HepG2 (cell line): Measurements from ENCODE around the gene LAMA5. TPM values are rescaled to one million over a fixed set of nuclear protein-coding genes. Genes with fewer than 3 reads are reported as not detected.

ENCODE experiments used
- AGO2 ChIP-seq: fragments of 200-400 bp; formaldehyde crosslinking; optimal IDR thresholded peaks from 2 replicates; pipeline ENCODE3; 2017; ENCODE audit warnings: mild to moderate bottlenecking, low read depth, low read length, moderate library complexity
- ATF7 ChIP-seq, 2 experiments: fragments of 450-650 bp in 1 of 2; sonication (generic) in 1 of 2; formaldehyde crosslinking in 1 of 2; IDR thresholded peaks; 2 replicates each; pipeline versions ENCODE4 v1.4.0 to v1.6.1; 2016 to 2020; ENCODE audit warnings: antibody characterized with exemption in 1 of 2, mild to moderate bottlenecking in 1 of 2, missing genetic modification reagents in 1 of 2
- BCL6 ChIP-seq: IDR thresholded peaks from 2 replicates; pipeline ENCODE4 v1.6.1; 2016; ENCODE audit warnings: missing genetic modification reagents, missing compliant biosample characterization
- CHCHD3 ChIP-seq: sonication (generic); formaldehyde crosslinking; IDR thresholded peaks from 2 replicates; pipeline ENCODE4 v1.8.0; 2022; ENCODE audit warnings: mild to moderate bottlenecking, missing genetic modification reagents, moderate library complexity
- DR1 ChIP-seq: sonication (generic); formaldehyde crosslinking; IDR thresholded peaks from 2 replicates; pipeline ENCODE4 v1.8.0; 2021; ENCODE audit warnings: mild to moderate bottlenecking, missing genetic modification reagents, inconsistent platforms
- ELF1 ChIP-seq: sonication (generic); formaldehyde crosslinking; IDR thresholded peaks from 2 replicates; pipeline ENCODE4 v1.4.0; 2020; ENCODE audit warnings: missing genetic modification reagents
- FOSL1 ChIP-seq: sonication (generic); formaldehyde crosslinking; IDR thresholded peaks from 2 replicates; pipeline ENCODE4 v1.9.0; 2021; ENCODE audit warnings: missing genetic modification reagents, borderline replicate concordance
- GTF2F1 ChIP-seq: fragments of 150-350 bp; IDR thresholded peaks from 2 replicates; pipeline ENCODE4 v1.6.1; 2014; ENCODE audit warnings: low read length
- GTF3A ChIP-seq: sonication (generic); formaldehyde crosslinking; conservative IDR thresholded peaks from 2 replicates; pipeline ENCODE4 v1.4.0; 2020; ENCODE audit warnings: mild to moderate bottlenecking, missing genetic modification reagents
- HES4 ChIP-seq: sonication (generic); formaldehyde crosslinking; IDR thresholded peaks from 2 replicates; pipeline ENCODE4 v1.9.0; 2021; ENCODE audit warnings: mild to moderate bottlenecking, missing genetic modification reagents, borderline replicate concordance
- HNRNPH1 ChIP-seq: fragments of 200-400 bp; formaldehyde crosslinking; optimal IDR thresholded peaks from 2 replicates; pipeline ENCODE3; 2017; ENCODE audit warnings: mild to moderate bottlenecking, low read depth, low read length
- HNRNPLL ChIP-seq: fragments of 200-400 bp; formaldehyde crosslinking; IDR thresholded peaks from 2 replicates; pipeline ENCODE4 v1.6.1; 2017; ENCODE audit warnings: mild to moderate bottlenecking, low read depth, low read length; ENCODE audit not compliant: poor library complexity, severe bottlenecking
- HOXD1 ChIP-seq: sonication (generic); formaldehyde crosslinking; IDR thresholded peaks from 2 replicates; pipeline ENCODE4 v1.5.0; 2020; ENCODE audit warnings: missing genetic modification reagents
- PCBP2 ChIP-seq: fragments of 200-400 bp; formaldehyde crosslinking; optimal IDR thresholded peaks from 2 replicates; pipeline ENCODE3; 2018; ENCODE audit warnings: low read length, low read depth; ENCODE audit not compliant: poor library complexity, severe bottlenecking
- POLR2AphosphoS5 ChIP-seq: IDR thresholded peaks from 2 replicates; pipeline ENCODE4 v1.6.1; 2012; ENCODE audit warnings: low read depth, low read length
- PREB ChIP-seq: sonication (generic); formaldehyde crosslinking; IDR thresholded peaks from 2 replicates; pipeline ENCODE4 v1.4.0; 2020; ENCODE audit warnings: missing genetic modification reagents
- RXRB ChIP-seq: IDR thresholded peaks from 2 replicates; pipeline ENCODE4 v1.6.1; 2016; ENCODE audit warnings: borderline replicate concordance, missing genetic modification reagents, missing compliant biosample characterization
- SALL1 ChIP-seq: sonication (generic); formaldehyde crosslinking; IDR thresholded peaks from 2 replicates; pipeline ENCODE4 v1.8.0; 2022; ENCODE audit warnings: mild to moderate bottlenecking, missing genetic modification reagents
- SIN3A ChIP-seq: IDR thresholded peaks from 2 replicates; pipeline ENCODE4 v1.6.1; 2011; ENCODE audit warnings: low read depth, mild to moderate bottlenecking, control low read depth, low read length, borderline replicate concordance
- SP2 ChIP-seq: sonication (generic); formaldehyde crosslinking; IDR thresholded peaks from 2 replicates; pipeline ENCODE4 v1.5.1; 2020; ENCODE audit warnings: mild to moderate bottlenecking, missing genetic modification reagents
- SRF ChIP-seq: IDR thresholded peaks from 2 replicates; pipeline ENCODE4 v1.6.1; 2011; ENCODE audit warnings: mild to moderate bottlenecking, low read depth, low read length, moderate library complexity
- TCF7 ChIP-seq: sonication (generic); IDR thresholded peaks from 2 replicates; pipeline ENCODE4 v1.6.1; 2016; ENCODE audit warnings: antibody characterized with exemption, low read depth
- ZBTB8A ChIP-seq: sonication (generic); formaldehyde crosslinking; IDR thresholded peaks from 2 replicates; pipeline ENCODE4 v1.4.0; 2020; ENCODE audit warnings: mild to moderate bottlenecking, low read depth, missing genetic modification reagents, borderline replicate concordance
- ZNF17 ChIP-seq: sonication (generic); formaldehyde crosslinking; IDR thresholded peaks from 2 replicates; pipeline ENCODE4 v1.5.0; 2020; ENCODE audit warnings: mild to moderate bottlenecking, missing genetic modification reagents
- ZNF44 ChIP-seq: sonication (generic); formaldehyde crosslinking; IDR thresholded peaks from 2 replicates; pipeline ENCODE4 v1.5.1; 2020; ENCODE audit warnings: mild to moderate bottlenecking, missing genetic modification reagents
- ZNF747 ChIP-seq: sonication (generic); formaldehyde crosslinking; IDR thresholded peaks from 2 replicates; pipeline ENCODE4 v1.8.1; 2023; ENCODE audit warnings: missing genetic modification reagents, mild to moderate bottlenecking, borderline replicate concordance
- ZNF83 ChIP-seq: sonication (generic); formaldehyde crosslinking; IDR thresholded peaks from 2 replicates; pipeline ENCODE4 v1.4.0; 2020; ENCODE audit warnings: missing genetic modification reagents, mild to moderate bottlenecking, borderline replicate concordance
- ZSCAN12 ChIP-seq: sonication (generic); formaldehyde crosslinking; IDR thresholded peaks from 2 replicates; pipeline ENCODE4 v1.9.0; 2021; ENCODE audit warnings: mild to moderate bottlenecking, missing genetic modification reagents
- polyA plus RNA-seq, 8 experiments: library from polyadenylated mRNA; depleted of rRNA in 3 of 8; stranded (reverse) in 7 of 8; unstranded in 1 of 8; fragments of >200 nt; fragmentation: Illumina TruSeq in 4 of 8; extraction: Trizol in 4 of 8; gene quantifications; 2 replicates each; pipeline versions ENCODE4 v1.2.1 to v1.2.3, GENCODE V29; 2011 to 2016; ENCODE audit warnings: low read depth in 4 of 8, missing spikeins in 1 of 8, mixed read lengths in 1 of 8; ENCODE audit not compliant: insufficient read depth in 1 of 8
- total RNA-seq, 5 experiments: library from RNA; depleted of rRNA; stranded (reverse); fragments of >200 nt; fragmentation: Illumina TruSeq; extraction: Trizol; gene quantifications; 2 replicates each; pipeline ENCODE4 v1.2.3, GENCODE V29; 2016; ENCODE audit warnings: low read depth in 1 of 5
- TF ChIP-seq, protein P1 (sequence below): sonication (generic); formaldehyde crosslinking; IDR thresholded peaks from 2 replicates; pipeline ENCODE4 v1.8.0; 2022; ENCODE audit warnings: mild to moderate bottlenecking, missing genetic modification reagents, moderate library complexity

Gene LAMA5
- total and polyA plus RNA-seq, 2 of the 13 experiments (the other 11 are each of a cell fraction or from before 2014, with no cell fraction given): 21.0 to 44.7 TPM

- peak; percentile 42 for TF ChIP-seq HNRNPLL
- no peak for TF ChIP-seq TCF7
- TF ChIP-seq, protein P1, sequence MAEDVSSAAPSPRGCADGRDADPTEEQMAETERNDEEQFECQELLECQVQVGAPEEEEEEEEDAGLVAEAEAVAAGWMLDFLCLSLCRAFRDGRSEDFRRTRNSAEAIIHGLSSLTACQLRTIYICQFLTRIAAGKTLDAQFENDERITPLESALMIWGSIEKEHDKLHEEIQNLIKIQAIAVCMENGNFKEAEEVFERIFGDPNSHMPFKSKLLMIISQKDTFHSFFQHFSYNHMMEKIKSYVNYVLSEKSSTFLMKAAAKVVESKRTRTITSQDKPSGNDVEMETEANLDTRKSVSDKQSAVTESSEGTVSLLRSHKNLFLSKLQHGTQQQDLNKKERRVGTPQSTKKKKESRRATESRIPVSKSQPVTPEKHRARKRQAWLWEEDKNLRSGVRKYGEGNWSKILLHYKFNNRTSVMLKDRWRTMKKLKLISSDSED (CRISPR knock-in tag): no peak
- TF ChIP-seq AGO2: peak; percentile 96
- TF ChIP-seq ELF1 (CRISPR knock-in tag): no peak
- peak; percentile 30; the same call in 1 of the 2 replicates for TF ChIP-seq SP2 (CRISPR knock-in tag)
- TF ChIP-seq HNRNPH1: peak; percentile 36
- TF ChIP-seq ZSCAN12 (CRISPR knock-in tag): 0 out of 2 replicates have a peak, but pooled peaks have one; percentile 41
- no peak for TF ChIP-seq GTF3A (CRISPR knock-in tag)
- peak; percentile 42; the same call in 1 of the 2 replicates for TF ChIP-seq BCL6
- no peak for TF ChIP-seq ZNF44 (CRISPR knock-in tag)
- TF ChIP-seq FOSL1 (CRISPR knock-in tag): no peak
- TF ChIP-seq ZBTB8A (CRISPR knock-in tag): 0 out of 2 replicates have a peak, but pooled peaks have one; percentile 32
- TF ChIP-seq RXRB (CRISPR knock-in tag): no peak
- TF ChIP-seq HOXD1 (CRISPR knock-in tag): no peak
- no peak; the same call in 1 of the 2 replicates for TF ChIP-seq POLR2AphosphoS5
- no peak for TF ChIP-seq ATF7 (IDR thresholded peaks at IDR 0.05)
- no peak; the same call in 1 of the 2 replicates for TF ChIP-seq ATF7 (CRISPR knock-in tag; IDR thresholded peaks at IDR 0.05)
- TF ChIP-seq SIN3A: 0 out of 2 replicates have a peak, but pooled peaks have one; percentile 7
- TF ChIP-seq DR1 (CRISPR knock-in tag): no peak
- TF ChIP-seq CHCHD3 (CRISPR knock-in tag): no peak; the same call in 1 of the 2 replicates
- no peak for TF ChIP-seq ZNF83 (CRISPR knock-in tag)
- peak; percentile 7; the same call in 1 of the 2 replicates for TF ChIP-seq SALL1 (CRISPR knock-in tag)
- no peak for TF ChIP-seq PCBP2
- no peak for TF ChIP-seq ZNF17 (CRISPR knock-in tag)
- TF ChIP-seq HES4: no peak
- no peak for TF ChIP-seq SRF
- no peak for TF ChIP-seq ZNF747 (CRISPR knock-in tag)
- no peak for TF ChIP-seq GTF2F1
- TF ChIP-seq PREB (CRISPR knock-in tag): 0 out of 2 replicates have a peak, but pooled peaks have one; percentile 44
Measured at GRCh38 chr20:62368976-62369814, 2.1 kb upstream of the LAMA5 start (continued).
